Measurements from ENCODE around the gene PRKCSH. TPM values are rescaled to one million over a fixed set of nuclear protein-coding genes. Genes with fewer than 3 reads are reported as not detected.
A peak's percentile ranks its signal among the peaks of the same experiment; 100 is the strongest.
"Not testable (repeated sequence)": the region's sequence is repeated elsewhere in the genome, so short reads cannot be mapped to it uniquely, and the experiment has no call there.

The PRKCSH gene
- total RNA-seq, 5 donors from 2014 or later (not counting 1 experiment from before 2014, with no cell fraction given), result 248 to 382 (median 334) TPM

DNA sequence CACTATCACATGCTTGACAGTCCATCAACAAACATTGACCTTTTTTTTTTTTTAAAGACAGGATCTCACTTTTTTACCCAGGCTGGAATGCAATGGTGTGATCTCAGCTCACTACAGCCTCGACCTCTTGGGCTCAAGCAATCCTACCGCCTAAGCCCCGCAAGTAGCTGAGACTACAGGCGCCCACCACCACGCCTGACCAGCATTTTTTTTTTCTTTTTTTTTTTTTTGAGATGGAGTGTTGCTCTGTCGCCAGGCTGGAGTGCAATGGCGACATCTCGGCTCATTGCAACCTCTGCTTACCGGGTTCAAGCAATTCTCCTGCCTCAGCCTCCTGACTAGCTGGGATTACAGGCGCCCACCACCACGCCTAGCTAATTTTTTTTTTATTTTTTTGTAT lies 23.5 kb downstream of the PRKCSH start:
- CTCF ChIA-PET; H3K36me3 Mint-ChIP-seq; H3K27ac Mint-ChIP-seq; H3K4me1 ChIP-seq (ENCODE audit: control insufficient read depth in 1 of 2, extremely low read depth in 1 of 2, insufficient read depth in 2 of 2, low read length in 2 of 2); H3K4me1 Mint-ChIP-seq; POLR2A ChIA-PET; H3K9me3 ChIP-seq; H3K9me3 Mint-ChIP-seq; H3K27ac ChIP-seq (ENCODE audit: low read length); DNase-seq; H3K36me3 ChIP-seq (ENCODE audit: control insufficient read depth in 2 of 2, extremely low read depth in 1 of 2, insufficient read depth in 1 of 2, low read length in 1 of 2); H3K4me3 Mint-ChIP-seq; H3K4me3 ChIP-seq (ENCODE audit: control insufficient read depth in 1 of 2, extremely low read depth in 1 of 2, low read length in 1 of 2); ATAC-seq (replicated peaks in 1 of 4): not testable (repeated sequence)
- WGBS (ENCODE audit: insufficient coverage), result 57% methylated on average over 3 of the region's 11 CpGs
- H3K27me3 ChIP-seq (replicated peaks in 1 of 2; ENCODE audit: control insufficient read depth in 2 of 2, extremely low read depth in 1 of 2, insufficient read depth in 2 of 2, low read length in 1 of 2), result peaks cover 0 to 24% of the 10 kb centered on the region in 2 experiments
- H3K27me3 Mint-ChIP-seq, result peaks cover 16 to 21% of the 10 kb centered on the region in 2 donors

DNA sequence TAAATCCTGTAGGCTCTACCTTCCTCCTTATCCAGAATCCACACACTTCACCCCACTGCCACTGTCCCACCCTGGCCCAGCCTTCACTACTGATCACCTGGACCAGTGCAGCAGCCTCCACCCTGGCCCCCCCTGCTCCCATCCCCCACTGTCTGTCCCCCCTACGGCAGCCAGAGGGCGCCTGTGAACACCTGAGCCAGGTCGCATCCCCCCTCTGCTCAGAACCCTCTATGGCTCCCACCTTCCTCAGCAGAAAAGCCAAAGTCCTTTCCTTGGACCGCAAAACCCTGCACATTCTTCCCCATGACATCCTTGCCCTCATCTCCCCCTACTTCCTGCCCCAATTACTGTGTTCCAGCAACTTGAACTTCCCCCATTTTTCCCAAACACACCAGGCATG lies 24.8 kb downstream of the PRKCSH start:
- Mint-ChIP-seq H3K27me3 (peaks cover 16 to 21% of the 10 kb centered on the region in 2 donors), H3K9me3 (no peaks in the 10 kb centered on the region), H3K4me3 (no peak overlapping the region), H3K36me3 (no peaks in the 10 kb centered on the region), H3K4me1 (peaks cover 0 to 4% (median 2%) of the 10 kb centered on the region in 3 donors), H3K27ac (no peak overlapping the region)
- Histone ChIP-seq H3K9me3 (no peaks in the 10 kb centered on the region), H3K4me1 (ENCODE audit: control insufficient read depth in 1 of 2, extremely low read depth in 1 of 2, insufficient read depth in 2 of 2, low read length in 2 of 2) (no peaks in the 10 kb centered on the region), H3K27ac (ENCODE audit: low read length) (no peak overlapping the region), H3K27me3 (replicated peaks in 1 of 2; ENCODE audit: control insufficient read depth in 2 of 2, extremely low read depth in 1 of 2, insufficient read depth in 2 of 2, low read length in 1 of 2) (peaks cover 0 to 29% of the 10 kb centered on the region in 2 experiments), H3K4me3 (ENCODE audit: control insufficient read depth in 1 of 2, extremely low read depth in 1 of 2, low read length in 1 of 2) (no peak overlapping the region), H3K36me3 (ENCODE audit: control insufficient read depth in 2 of 2, extremely low read depth in 1 of 2, insufficient read depth in 1 of 2, low read length in 1 of 2) (no peaks in the 10 kb centered on the region)
- ATAC-seq (replicated peaks in 1 of 4), result no peak
- peak in 1 of 35 experiments; percentile 25 for DNase-seq
- 47% methylated on average over 4 of the region's 4 CpGs for WGBS (ENCODE audit: insufficient coverage)
- ChIA-PET CTCF (no interaction called here), POLR2A (no interaction called here)

DNA sequence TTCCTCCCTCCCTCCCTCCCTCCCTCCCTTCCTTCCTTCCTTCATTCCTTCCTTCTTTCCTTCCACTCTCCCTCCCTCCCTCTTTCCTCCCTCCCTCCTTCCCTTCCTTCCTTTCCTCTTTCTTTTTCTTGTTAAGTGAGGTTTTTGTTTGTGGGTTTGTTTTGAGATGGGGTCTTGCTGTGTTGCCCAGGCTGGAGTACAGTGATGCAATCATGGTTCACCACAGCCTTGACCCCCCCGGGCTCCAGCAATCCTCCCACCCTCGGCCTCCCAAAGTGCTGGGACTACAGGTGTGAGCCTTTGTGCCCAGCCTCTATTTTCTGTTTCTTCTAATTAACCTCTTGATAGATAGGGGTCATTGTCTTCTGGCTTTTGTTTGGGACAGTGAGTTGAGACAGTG lies 26.0 kb downstream of the PRKCSH start:
- Mint-ChIP-seq H3K27ac (no peak overlapping the region), H3K4me1 (peaks cover 0 to 4% (median 2%) of the 10 kb centered on the region in 3 donors), H3K27me3 (peaks cover 18 to 21% of the 10 kb centered on the region in 2 donors), H3K9me3 (no peaks in the 10 kb centered on the region), H3K4me3 (no peak overlapping the region), H3K36me3 (no peaks in the 10 kb centered on the region)
- no peaks in the 10 kb centered on the region for H3K9me3 ChIP-seq
- H3K27me3 ChIP-seq (replicated peaks in 1 of 2; ENCODE audit: control insufficient read depth in 2 of 2, extremely low read depth in 1 of 2, insufficient read depth in 2 of 2, low read length in 1 of 2), result peaks cover 0 to 40% of the 10 kb centered on the region in 2 experiments
- ATAC-seq (replicated peaks in 1 of 4), result no peak
- no peak overlapping the region for H3K4me3 ChIP-seq (ENCODE audit: control insufficient read depth in 1 of 2, extremely low read depth in 1 of 2, low read length in 1 of 2)
- H3K4me1 ChIP-seq (ENCODE audit: control insufficient read depth in 1 of 2, extremely low read depth in 1 of 2, insufficient read depth in 2 of 2, low read length in 2 of 2), result no peaks in the 10 kb centered on the region
- ChIA-PET CTCF (interaction anchor here in 1 of 2 donors (0.6 kb wide), 1 partner anchor 540 kb away, joined by 3 read pairs; no protein-coding TSS in a partner anchor), POLR2A (interaction anchor here in 1 of 2 donors (0.7 kb wide), 1 partner anchor 38 kb away, joined by 4 read pairs; no protein-coding TSS in a partner anchor)
- WGBS (ENCODE audit: insufficient coverage), result no CpG with 5 or more reads among the region's 2 CpGs
- no peak for DNase-seq
- no peak overlapping the region for H3K27ac ChIP-seq (ENCODE audit: low read length)
- no peaks in the 10 kb centered on the region for H3K36me3 ChIP-seq (ENCODE audit: control insufficient read depth in 2 of 2, extremely low read depth in 1 of 2, insufficient read depth in 1 of 2, low read length in 1 of 2)

DNA sequence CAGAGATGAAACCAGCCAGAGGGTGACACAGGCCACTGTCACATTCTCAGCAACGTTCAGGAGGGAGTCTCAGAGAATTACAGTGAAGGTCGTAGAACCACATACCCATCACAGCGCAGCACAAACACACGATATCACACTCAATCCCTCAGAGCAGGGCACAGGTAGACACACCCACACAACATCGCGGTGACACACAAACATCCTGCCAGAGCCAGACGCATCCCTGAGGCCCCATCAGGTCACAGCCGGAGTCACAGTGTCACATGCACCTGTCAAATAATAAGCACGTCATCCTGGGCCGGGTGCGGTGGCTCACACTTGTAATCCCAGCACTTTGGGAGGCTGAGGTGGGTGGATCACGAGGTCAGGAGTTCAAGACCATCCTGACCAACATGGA lies 28.0 kb downstream of the PRKCSH start:
- CTCF ChIA-PET, result no interaction called here
- Histone ChIP-seq H3K4me3 (ENCODE audit: control insufficient read depth in 1 of 2, extremely low read depth in 1 of 2, low read length in 1 of 2) (no peak overlapping the region), H3K27ac (ENCODE audit: low read length) (no peak overlapping the region), H3K4me1 (ENCODE audit: control insufficient read depth in 1 of 2, extremely low read depth in 1 of 2, insufficient read depth in 2 of 2, low read length in 2 of 2) (no peaks in the 10 kb centered on the region), H3K27me3 (replicated peaks in 1 of 2; ENCODE audit: control insufficient read depth in 2 of 2, extremely low read depth in 1 of 2, insufficient read depth in 2 of 2, low read length in 1 of 2) (peaks cover 0 to 35% of the 10 kb centered on the region in 2 experiments), H3K9me3 (no peaks in the 10 kb centered on the region), H3K36me3 (ENCODE audit: control insufficient read depth in 2 of 2, extremely low read depth in 1 of 2, insufficient read depth in 1 of 2, low read length in 1 of 2) (no peaks in the 10 kb centered on the region)
- DNase-seq (peak in 1 of 35 experiments; percentile 10), ATAC-seq (replicated peaks in 1 of 4) (peak in 2 of 4 experiments; percentile 38 to 49)
- Mint-ChIP-seq H3K27me3 (peaks cover 14 to 15% of the 10 kb centered on the region in 2 donors), H3K36me3 (no peaks in the 10 kb centered on the region), H3K9me3 (no peaks in the 10 kb centered on the region), H3K27ac (no peak overlapping the region), H3K4me3 (no peak overlapping the region), H3K4me1 (peaks cover 0 to 4% (median 2%) of the 10 kb centered on the region in 3 donors)
- POLR2A ChIA-PET, result no interaction called here
- 58% methylated on average over 7 of the region's 12 CpGs for WGBS (ENCODE audit: insufficient coverage)

DNA sequence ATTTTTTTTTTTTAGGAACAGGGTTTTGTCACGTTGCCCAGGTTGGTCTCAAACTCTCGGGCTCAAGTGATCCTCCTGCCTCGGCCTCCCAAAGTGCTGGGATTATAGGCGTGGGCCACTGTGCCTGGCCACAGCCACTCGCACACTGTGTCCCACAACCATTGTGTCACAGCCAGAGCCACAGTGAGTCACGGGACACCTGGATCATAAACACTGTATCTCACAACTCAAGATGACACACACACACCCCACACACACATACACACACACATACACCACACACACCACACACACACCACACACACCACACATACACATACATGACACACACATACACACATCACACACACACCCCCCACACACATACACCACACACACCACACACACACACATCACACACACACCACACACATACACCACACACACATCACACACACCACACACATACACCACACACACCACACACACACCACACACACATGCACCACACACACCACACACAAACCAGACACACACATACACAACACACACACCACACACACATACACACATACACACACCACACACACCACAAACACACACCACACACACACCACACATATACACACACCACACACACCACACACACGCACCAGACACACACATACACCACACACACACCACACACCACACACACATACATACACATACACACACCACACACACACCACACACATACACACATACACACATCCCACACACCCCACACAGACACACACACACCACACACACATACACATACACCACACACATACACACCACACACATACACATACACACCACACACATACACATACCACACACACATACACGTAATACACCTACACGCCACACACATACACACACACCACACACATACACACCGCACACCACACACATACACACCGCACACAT lies 29.2 kb downstream of the PRKCSH start:
- ATAC-seq (replicated peaks in 1 of 4), result no peak
- H3K27me3 Mint-ChIP-seq, result peaks cover 13 to 14% of the 10 kb centered on the region in 2 donors
- CTCF ChIA-PET, result no interaction called here

DNA sequence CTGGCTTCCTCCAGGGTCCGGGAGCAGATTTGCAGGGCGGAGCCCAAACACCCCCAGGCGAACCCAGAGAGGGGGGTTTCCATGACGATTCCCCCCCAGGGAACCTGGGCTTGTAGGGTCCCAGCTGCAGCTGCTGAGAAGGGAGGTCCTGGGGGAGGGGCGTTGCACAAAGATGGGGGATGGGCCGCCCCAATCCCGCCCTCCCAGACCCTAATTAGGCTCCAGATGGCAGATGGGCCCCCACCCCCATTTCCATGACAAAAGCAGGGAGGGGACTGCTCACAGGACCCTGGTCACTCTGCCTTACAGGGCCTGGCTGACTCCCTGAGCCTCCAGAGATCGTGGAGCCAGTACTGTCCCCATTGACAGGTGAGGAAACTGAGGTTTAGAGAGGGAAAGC lies 30.2 kb downstream of the PRKCSH start:
- Mint-ChIP-seq H3K27ac (no peak overlapping the region), H3K36me3 (no peaks in the 10 kb centered on the region), H3K4me1 (peaks cover 0 to 4% (median 2%) of the 10 kb centered on the region in 3 donors), H3K27me3 (peaks cover 5 to 10% of the 10 kb centered on the region in 2 donors), H3K4me3 (no peak overlapping the region), H3K9me3 (no peaks in the 10 kb centered on the region)
- ATAC-seq (replicated peaks in 1 of 4) (no peak), DNase-seq (no peak)
- Histone ChIP-seq H3K36me3 (ENCODE audit: control insufficient read depth in 2 of 2, extremely low read depth in 1 of 2, insufficient read depth in 1 of 2, low read length in 1 of 2) (no peaks in the 10 kb centered on the region), H3K4me3 (ENCODE audit: control insufficient read depth in 1 of 2, extremely low read depth in 1 of 2, low read length in 1 of 2) (no peak overlapping the region), H3K27ac (ENCODE audit: low read length) (no peak overlapping the region), H3K27me3 (replicated peaks in 1 of 2; ENCODE audit: control insufficient read depth in 2 of 2, extremely low read depth in 1 of 2, insufficient read depth in 2 of 2, low read length in 1 of 2) (peaks cover 0 to 33% of the 10 kb centered on the region in 2 experiments), H3K4me1 (ENCODE audit: control insufficient read depth in 1 of 2, extremely low read depth in 1 of 2, insufficient read depth in 2 of 2, low read length in 2 of 2) (no peaks in the 10 kb centered on the region), H3K9me3 (no peaks in the 10 kb centered on the region)
- ChIA-PET POLR2A (no interaction called here), CTCF (interaction anchor here in 1 of 2 donors (0.6 kb wide), 1 partner anchor 1230 kb away, joined by 7 read pairs; no protein-coding TSS in a partner anchor)
- 83% methylated on average over 1 of the region's 8 CpGs for WGBS (ENCODE audit: insufficient coverage)

More for the DNA sequence above, 29.2 kb downstream of the PRKCSH start:
- H3K4me3 ChIP-seq (ENCODE audit: control insufficient read depth in 1 of 2, extremely low read depth in 1 of 2, low read length in 1 of 2), result no peak overlapping the region
- H3K36me3 ChIP-seq (ENCODE audit: control insufficient read depth in 2 of 2, extremely low read depth in 1 of 2, insufficient read depth in 1 of 2, low read length in 1 of 2), result no peaks in the 10 kb centered on the region
- 86% methylated on average over 11 of the region's 11 CpGs for WGBS (ENCODE audit: insufficient coverage)
- H3K4me1 ChIP-seq (ENCODE audit: control insufficient read depth in 1 of 2, extremely low read depth in 1 of 2, insufficient read depth in 2 of 2, low read length in 2 of 2), result no peaks in the 10 kb centered on the region
- H3K27me3 ChIP-seq (replicated peaks in 1 of 2; ENCODE audit: control insufficient read depth in 2 of 2, extremely low read depth in 1 of 2, insufficient read depth in 2 of 2, low read length in 1 of 2), result peaks cover 0 to 35% of the 10 kb centered on the region in 2 experiments
- Mint-ChIP-seq H3K27ac (no peak overlapping the region), H3K4me1 (peaks cover 0 to 4% (median 2%) of the 10 kb centered on the region in 3 donors), H3K9me3 (no peaks in the 10 kb centered on the region), H3K4me3 (no peak overlapping the region), H3K36me3 (no peaks in the 10 kb centered on the region)
- DNase-seq, result no peak
- POLR2A ChIA-PET, result no interaction called here
- H3K9me3 ChIP-seq, result no peaks in the 10 kb centered on the region
- no peak overlapping the region for H3K27ac ChIP-seq (ENCODE audit: low read length)
